Body of pancreas (tissue), 4 donors: ENCODE measurements around the gene ACKR1. TPM values are rescaled to one million over a fixed set of nuclear protein-coding genes. Genes with fewer than 3 reads are reported as not detected.

Experiments used
- ATAC-seq: fragments of 150-250 bp; one replicate; pipeline ENCODE4 v1.9.1; 2016
- DNase-seq, 4 donors: peaks; one replicate each; pipeline ENCODE4 v3.0.0-alpha.2; 2019
- H3K27ac ChIP-seq, 4 donors: fragments of 200-600 bp; sonication (generic); 1 replicate in 3 of 4; 2 replicates in 1 of 4; pipeline versions ENCODE4 v1.5.1 to v1.6.1; 2016 to 2019; ENCODE audit warnings: mild to moderate bottlenecking in 1 of 4, mixed read lengths in 1 of 4, moderate library complexity in 1 of 4
- H3K27me3 ChIP-seq, 2 donors: fragments of 200-600 bp; sonication (generic); one replicate each; pipeline ENCODE4 v1.6.0; 2016; ENCODE audit warnings: mild to moderate bottlenecking in 1 of 2
- H3K36me3 ChIP-seq, 2 donors: fragments of 200-600 bp; sonication (generic); replicated peaks in 1 of 2; 2 replicates each; pipeline ENCODE4 v1.5.1; 2016; ENCODE audit warnings: low read depth in 2 of 2; ENCODE audit not compliant: insufficient read depth in 1 of 2
- H3K4me1 ChIP-seq: fragments of 200-600 bp; sonication (generic); one replicate; pipeline ENCODE4 v1.6.0; 2016
- H3K4me3 ChIP-seq, 2 donors: fragments of 200-600 bp; sonication (generic); 1 replicate in 1 of 2; 2 replicates in 1 of 2; pipeline ENCODE4 v1.5.1; 2016 to 2019
- H3K9me3 ChIP-seq, 3 donors: fragments of 200-600 bp; sonication (generic); 1 replicate in 2 of 3; 2 replicates in 1 of 3; pipeline ENCODE4 v1.5.1; 2016
- POLR2A ChIP-seq, 3 donors: fragments of 450-650 bp; IDR thresholded peaks; one replicate each; pipeline ENCODE4 v1.6.1; 2016; ENCODE audit warnings: antibody characterized with exemption in 3 of 3, mild to moderate bottlenecking in 2 of 3
- WGBS, 2 donors: methylation state at CpG; one replicate each; pipeline ENCODE4 v1.1.5; 2017; 5-methylcytosine and 5-hydroxymethylcytosine counted together
- intact Hi-C: fragments of 100-400 bp; cut with DNase I; formaldehyde crosslinking; loops from one replicate; pipeline ENCODE4 v1.15.1; 2023
- total RNA-seq, 2 donors: library from RNA; depleted of rRNA; stranded (reverse); fragments of >200 nt; gene quantifications; one replicate each; pipeline ENCODE4 v1.1.0, GENCODE V29; 2016
- TF ChIP-seq, protein P1 (sequence below), 7 experiments: fragments of 450-650 bp in 4 of 7; fragments of 200-600 bp in 3 of 7; sonication (generic) in 3 of 7; IDR thresholded peaks; one replicate each; pipeline ENCODE4 v1.5.1; 2016 to 2019; ENCODE audit warnings: antibody characterized with exemption in 7 of 7

The ACKR1 gene
- total RNA-seq, 2 donors from 2014 or later: 17.5 to 23.6 TPM

DNA sequence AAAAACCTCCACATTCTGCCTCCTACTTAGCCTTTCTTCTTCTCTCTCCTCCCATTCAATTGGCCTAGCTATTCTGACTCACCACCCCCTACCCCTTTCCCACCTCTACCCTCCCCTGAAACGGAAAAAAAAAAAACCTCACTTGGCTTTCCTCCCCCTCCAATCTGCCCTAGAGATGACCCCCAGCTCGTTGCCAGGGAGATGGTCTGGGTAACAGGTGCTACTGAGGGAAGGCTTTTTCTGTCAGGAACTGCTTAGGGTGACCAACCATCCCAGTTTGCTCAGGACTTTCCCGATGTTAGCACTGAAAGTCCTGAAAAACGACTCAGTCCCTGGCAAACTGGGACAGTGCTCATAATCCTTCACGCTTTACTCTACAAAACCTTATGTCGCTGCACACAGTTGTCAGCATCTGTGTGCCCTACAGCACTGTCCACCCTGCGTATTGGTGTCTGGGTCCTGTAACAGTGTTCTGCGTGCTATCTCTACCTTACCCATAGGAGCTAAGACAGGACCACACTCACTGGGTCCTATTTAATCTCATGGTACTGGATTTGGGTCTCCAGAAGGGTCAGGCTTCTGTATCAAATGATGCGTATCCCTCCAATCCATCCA lies 41.0 kb upstream of the ACKR1 start:
- Histone ChIP-seq H3K9me3 (no peaks in the 10 kb centered on the region), H3K27ac (no peak overlapping the region), H3K36me3 (no peaks in the 10 kb centered on the region), H3K4me3 (no peak overlapping the region), H3K27me3 (no peaks in the 10 kb centered on the region), H3K4me1 (peaks cover 6% of the 10 kb centered on the region)
- ATAC-seq (no peak), DNase-seq (no peak)
- intact Hi-C loops: loop anchor here (5.0 kb wide), 1 partner anchor 34 kb away; no protein-coding TSS in a partner anchor
- whole genome bisulfite sequencing, 2 donors: 43 to 51% methylated on average over 9 of the region's 9 CpGs
- TF ChIP-seq, protein P1, sequence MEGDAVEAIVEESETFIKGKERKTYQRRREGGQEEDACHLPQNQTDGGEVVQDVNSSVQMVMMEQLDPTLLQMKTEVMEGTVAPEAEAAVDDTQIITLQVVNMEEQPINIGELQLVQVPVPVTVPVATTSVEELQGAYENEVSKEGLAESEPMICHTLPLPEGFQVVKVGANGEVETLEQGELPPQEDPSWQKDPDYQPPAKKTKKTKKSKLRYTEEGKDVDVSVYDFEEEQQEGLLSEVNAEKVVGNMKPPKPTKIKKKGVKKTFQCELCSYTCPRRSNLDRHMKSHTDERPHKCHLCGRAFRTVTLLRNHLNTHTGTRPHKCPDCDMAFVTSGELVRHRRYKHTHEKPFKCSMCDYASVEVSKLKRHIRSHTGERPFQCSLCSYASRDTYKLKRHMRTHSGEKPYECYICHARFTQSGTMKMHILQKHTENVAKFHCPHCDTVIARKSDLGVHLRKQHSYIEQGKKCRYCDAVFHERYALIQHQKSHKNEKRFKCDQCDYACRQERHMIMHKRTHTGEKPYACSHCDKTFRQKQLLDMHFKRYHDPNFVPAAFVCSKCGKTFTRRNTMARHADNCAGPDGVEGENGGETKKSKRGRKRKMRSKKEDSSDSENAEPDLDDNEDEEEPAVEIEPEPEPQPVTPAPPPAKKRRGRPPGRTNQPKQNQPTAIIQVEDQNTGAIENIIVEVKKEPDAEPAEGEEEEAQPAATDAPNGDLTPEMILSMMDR (IDR thresholded peaks at IDR 0.05): no peak
- TF ChIP-seq POLR2A (IDR thresholded peaks at IDR 0.05): no peak

DNA sequence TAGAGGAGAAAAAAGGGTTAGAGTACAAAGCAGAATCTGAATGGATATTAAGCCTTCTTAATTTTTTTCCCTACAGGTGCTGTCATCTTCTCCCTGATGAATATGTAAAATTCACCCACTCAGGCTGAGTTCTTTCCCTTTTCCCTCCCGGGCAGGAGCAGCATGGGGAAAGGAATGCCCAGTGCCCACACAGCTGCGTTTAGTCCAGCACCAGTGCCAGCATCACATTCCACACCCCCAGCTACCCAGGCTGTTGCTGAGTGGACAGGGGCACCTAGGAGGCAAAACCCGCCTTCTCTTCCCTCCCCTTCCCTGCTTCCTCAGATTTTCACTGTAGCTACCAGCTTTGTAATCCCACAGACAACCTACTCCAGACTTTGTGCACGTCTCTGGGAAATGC lies 36.6 kb upstream of the ACKR1 start:
- intact Hi-C loops: no loop called here
- DNase-seq (no peak), ATAC-seq (no peak)
- Histone ChIP-seq H3K4me1 (peaks cover 16% of the 10 kb centered on the region), H3K36me3 (no peaks in the 10 kb centered on the region), H3K27me3 (peaks cover 0 to 6% of the 10 kb centered on the region in 2 donors), H3K4me3 (no peak overlapping the region), H3K27ac (no peak overlapping the region), H3K9me3 (no peaks in the 10 kb centered on the region)
- TF ChIP-seq, protein P1 (IDR thresholded peaks at IDR 0.05): no peak
- TF ChIP-seq POLR2A (IDR thresholded peaks at IDR 0.05): no peak
- 45 to 48% methylated on average over 4 of the region's 4 CpGs for WGBS, 2 donors

DNA sequence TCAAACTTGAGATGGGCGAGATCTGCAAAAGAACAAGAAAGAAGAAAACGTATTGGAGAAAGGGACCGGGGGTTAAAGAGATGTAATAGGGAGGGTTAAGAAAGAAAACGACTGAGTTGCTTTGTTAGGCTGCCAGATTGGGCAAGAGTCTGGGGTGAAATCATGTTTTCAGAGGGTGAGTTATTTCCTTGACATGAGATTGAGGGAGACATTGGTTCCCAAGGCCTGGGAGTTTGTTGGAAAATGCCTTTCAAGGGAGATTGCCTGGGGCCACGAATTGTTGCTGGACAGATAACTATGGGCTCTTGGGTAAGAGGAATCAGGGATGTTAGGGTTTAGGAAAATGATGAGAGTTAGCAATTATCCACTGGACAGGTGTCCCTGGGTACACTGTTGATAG lies 34.0 kb upstream of the ACKR1 start:
- Histone ChIP-seq H3K36me3 (no peaks in the 10 kb centered on the region), H3K4me1 (peaks cover 16% of the 10 kb centered on the region), H3K27me3 (peaks cover 0 to 6% of the 10 kb centered on the region in 2 donors), H3K27ac (no peak overlapping the region), H3K9me3 (no peaks in the 10 kb centered on the region), H3K4me3 (no peak overlapping the region)
- intact Hi-C loops: no loop called here
- no peak for ATAC-seq
- WGBS, 2 donors: 57 to 61% methylated on average over 5 of the region's 5 CpGs
- TF ChIP-seq, protein P1 (IDR thresholded peaks at IDR 0.05): no peak
- TF ChIP-seq POLR2A (IDR thresholded peaks at IDR 0.05): no peak
- no peak for DNase-seq

DNA sequence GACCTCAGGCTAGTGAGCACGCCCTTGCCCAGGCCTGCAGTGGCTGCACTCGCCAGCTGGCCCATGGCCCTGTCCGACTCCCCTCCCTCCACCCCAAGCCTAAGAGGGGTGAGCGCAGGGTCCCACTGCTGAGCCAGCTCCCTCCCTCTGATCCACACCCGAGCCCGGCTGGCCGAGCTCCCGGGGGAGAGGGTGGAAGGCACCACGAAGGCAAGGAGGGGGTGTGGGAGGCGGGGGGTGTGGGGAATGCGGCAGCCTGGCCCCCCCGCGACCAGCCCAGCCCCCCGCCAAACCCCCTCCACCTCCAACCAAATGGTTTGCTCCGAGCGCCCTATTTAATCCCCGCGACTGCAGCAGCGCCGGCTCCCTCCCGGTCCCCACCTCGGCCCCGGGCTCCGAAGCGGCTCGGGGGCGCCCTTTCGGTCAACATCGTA lies 33.4 kb upstream of the ACKR1 start, which contains the start of gene CADM3:
TSS of gene CADM3 (plus strand) at position 362 of the 434 bp plus-strand sequence. CDS start 151 bp downstream, outside the sequence.
- 2 to 10% methylated on average over 8 to 28 of the region's 29 CpGs for WGBS, 2 donors
- no peak for ATAC-seq
- Histone ChIP-seq H3K36me3 (no peaks in the 10 kb centered on the region), H3K27ac (no peak within 1 kb of the TSS), H3K4me3 (no peak within 1 kb of the TSS), H3K27me3 (peaks cover 0 to 6% of the 10 kb centered on the region in 2 donors), H3K4me1 (peaks cover 16% of the 10 kb centered on the region), H3K9me3 (no peaks in the 10 kb centered on the region)
- intact Hi-C loops: no loop called here
- TF ChIP-seq, protein P1 (IDR thresholded peaks at IDR 0.05): no peak
- TF ChIP-seq POLR2A (IDR thresholded peaks at IDR 0.05): no peak
- DNase-seq: no peak
